Measurements from ENCODE around the gene MDN1.

DNA sequence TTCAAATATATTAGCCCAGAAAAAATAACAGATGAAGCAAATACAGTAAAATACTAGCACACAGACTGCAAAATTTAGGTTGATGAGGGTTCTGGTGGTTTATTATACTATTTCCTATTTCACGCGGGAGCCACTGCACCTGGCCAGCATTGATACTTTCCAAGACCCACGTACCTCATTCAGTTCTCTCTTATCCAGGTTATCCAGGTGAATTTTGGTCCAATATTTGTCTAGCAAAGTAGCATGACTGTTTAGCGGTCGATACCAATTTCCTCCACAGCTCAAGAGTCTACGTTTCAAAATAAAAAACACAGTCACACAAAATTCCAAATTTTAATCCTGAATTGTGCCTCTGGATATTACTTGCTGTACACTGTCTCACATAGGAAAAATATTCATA is 34.8 kb downstream of the MDN1 start:
- TF ChIP-seq, protein P1, sequence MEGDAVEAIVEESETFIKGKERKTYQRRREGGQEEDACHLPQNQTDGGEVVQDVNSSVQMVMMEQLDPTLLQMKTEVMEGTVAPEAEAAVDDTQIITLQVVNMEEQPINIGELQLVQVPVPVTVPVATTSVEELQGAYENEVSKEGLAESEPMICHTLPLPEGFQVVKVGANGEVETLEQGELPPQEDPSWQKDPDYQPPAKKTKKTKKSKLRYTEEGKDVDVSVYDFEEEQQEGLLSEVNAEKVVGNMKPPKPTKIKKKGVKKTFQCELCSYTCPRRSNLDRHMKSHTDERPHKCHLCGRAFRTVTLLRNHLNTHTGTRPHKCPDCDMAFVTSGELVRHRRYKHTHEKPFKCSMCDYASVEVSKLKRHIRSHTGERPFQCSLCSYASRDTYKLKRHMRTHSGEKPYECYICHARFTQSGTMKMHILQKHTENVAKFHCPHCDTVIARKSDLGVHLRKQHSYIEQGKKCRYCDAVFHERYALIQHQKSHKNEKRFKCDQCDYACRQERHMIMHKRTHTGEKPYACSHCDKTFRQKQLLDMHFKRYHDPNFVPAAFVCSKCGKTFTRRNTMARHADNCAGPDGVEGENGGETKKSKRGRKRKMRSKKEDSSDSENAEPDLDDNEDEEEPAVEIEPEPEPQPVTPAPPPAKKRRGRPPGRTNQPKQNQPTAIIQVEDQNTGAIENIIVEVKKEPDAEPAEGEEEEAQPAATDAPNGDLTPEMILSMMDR (IDR thresholded peaks at IDR 0.05), result no peak
- no peak for TF ChIP-seq POLR2A (IDR thresholded peaks at IDR 0.05)
